OCI-LY3 (cell line): Measurements from ENCODE around the gene SPI1.

Source experiments
- H2AFZ ChIP-seq: fragments of 200-600, 300-600 bp; shearing (Covaris generic); 2 replicates; pipeline ENCODE4 v1.6.0; 2014; ENCODE audit warnings: antibody characterized with exemption, low read depth, low read length
- H3K27ac ChIP-seq: fragments of 200-600, 300-600 bp; sonication (generic); 2 replicates; pipeline ENCODE4 v1.5.1; 2014; ENCODE audit warnings: mild to moderate bottlenecking, low read length, moderate library complexity, mixed read lengths
- H3K27me3 ChIP-seq: fragments of 200-600, 300-600 bp; sonication (generic); 2 replicates; pipeline ENCODE4 v1.6.1; 2014; ENCODE audit warnings: low read depth, low read length, mixed read lengths
- H3K36me3 ChIP-seq: fragments of 200-600, 300-600 bp; sonication (generic); replicated peaks from 2 replicates; pipeline ENCODE3; 2014; ENCODE audit warnings: low read depth, low read length, mixed read lengths
- H3K4me1 ChIP-seq: fragments of 300-600, 200-600 bp; sonication (generic); 2 replicates; pipeline ENCODE4 v1.6.1; 2014; ENCODE audit warnings: low read length, mixed read lengths
- H3K4me2 ChIP-seq: fragments of 200-600, 300-600 bp; sonication (generic); 2 replicates; pipeline ENCODE4 v1.6.1; 2014; ENCODE audit warnings: low read length, mixed read lengths
- H3K4me3 ChIP-seq: fragments of 300-600, 200-600 bp; sonication (generic); 2 replicates; pipeline ENCODE4 v1.5.1; 2014; ENCODE audit warnings: antibody characterized with exemption, mild to moderate bottlenecking, low read length, moderate library complexity
- H3K79me2 ChIP-seq: fragments of 300-600, 200-600 bp; shearing (Covaris generic); 2 replicates; pipeline ENCODE4 v1.6.1; 2014; ENCODE audit warnings: mild to moderate bottlenecking, low read length, mixed read lengths
- H3K9ac ChIP-seq: fragments of 300-600, 200-600 bp; shearing (Covaris generic); 2 replicates; pipeline ENCODE4 v1.6.0; 2014; ENCODE audit warnings: mild to moderate bottlenecking, low read length, moderate library complexity
- H3K9me3 ChIP-seq: fragments of 200-600, 300-600 bp; shearing (Covaris generic); 2 replicates; pipeline ENCODE4 v1.6.1; 2014; ENCODE audit warnings: low read length, mixed read lengths; ENCODE audit not compliant: insufficient read depth
- H4K20me1 ChIP-seq: fragments of 200-600, 300-600 bp; sonication (generic); 2 replicates; pipeline ENCODE4 v1.6.1; 2016; ENCODE audit warnings: low read length, mixed read lengths; ENCODE audit not compliant: insufficient read depth
- CTCF ChIP-seq: fragments of 200-600, 300-600 bp; sonication (generic); IDR thresholded peaks from 2 replicates; pipeline ENCODE4 v1.5.1; 2014; ENCODE audit warnings: antibody characterized with exemption, low read length, low read depth
- EZH2phosphoT487 ChIP-seq: fragments of 200-600 bp; shearing (Covaris generic); IDR thresholded peaks from 2 replicates; pipeline ENCODE4 v1.6.1; 2018; ENCODE audit warnings: antibody characterized with exemption, mixed run types, low read depth

Gene SPI1

GRCh38 chr11:47356129-47356997 lies 22.0 kb downstream of the SPI1 start:
- no peak overlapping the region for H3K27ac ChIP-seq
- TF ChIP-seq CTCF, result no peak
- TF ChIP-seq EZH2phosphoT487, result no peak
- H3K9me3 ChIP-seq, result no peaks in the 10 kb centered on the region
- H3K27me3 ChIP-seq, result no peaks in the 10 kb centered on the region
- H3K4me1 ChIP-seq, result no peaks in the 10 kb centered on the region
- H4K20me1 ChIP-seq, result no peaks in the 10 kb centered on the region
- no peak overlapping the region for H3K4me3 ChIP-seq
- H2AFZ ChIP-seq, result no peak overlapping the region
- H3K9ac ChIP-seq, result no peak overlapping the region
- peaks cover 11% of the 10 kb centered on the region for H3K36me3 ChIP-seq
- H3K4me2 ChIP-seq, result no peak overlapping the region
- no peaks in the 10 kb centered on the region for H3K79me2 ChIP-seq

GRCh38 chr11:47355283-47356128 lies 22.8 kb downstream of the SPI1 start:
- H3K36me3 ChIP-seq, result peaks cover 11% of the 10 kb centered on the region
- H3K27ac ChIP-seq, result no peak overlapping the region
- H3K9me3 ChIP-seq, result no peaks in the 10 kb centered on the region
- H3K9ac ChIP-seq, result no peak overlapping the region
- no peak for TF ChIP-seq EZH2phosphoT487
- peak; percentile 35 for TF ChIP-seq CTCF
- no peak overlapping the region for H3K4me3 ChIP-seq
- H3K4me1 ChIP-seq, result no peaks in the 10 kb centered on the region
- no peak overlapping the region for H2AFZ ChIP-seq
- no peaks in the 10 kb centered on the region for H4K20me1 ChIP-seq
- no peaks in the 10 kb centered on the region for H3K27me3 ChIP-seq
- H3K4me2 ChIP-seq, result no peak overlapping the region
- no peaks in the 10 kb centered on the region for H3K79me2 ChIP-seq

- Histone ChIP-seq H3K4me3 (no peak overlapping the region), H3K4me2 (no peak overlapping the region), H3K79me2 (no peaks in the 10 kb centered on the region), H4K20me1 (no peaks in the 10 kb centered on the region), H3K27ac (no peak overlapping the region), H3K9ac (no peak overlapping the region), H2AFZ (no peak overlapping the region), H3K9me3 (no peaks in the 10 kb centered on the region), H3K27me3 (no peaks in the 10 kb centered on the region), H3K36me3 (peaks cover 11% of the 10 kb centered on the region), H3K4me1 (no peaks in the 10 kb centered on the region)
- TF ChIP-seq EZH2phosphoT487 (no peak), CTCF (no peak)
Observed at GRCh38 chr11:47354913-47355282, 23.4 kb downstream of the SPI1 start.
